ENCODE results near the gene RAB3IL1. TPM values are rescaled to one million over a fixed set of nuclear protein-coding genes. Genes with fewer than 3 reads are reported as not detected.

The RAB3IL1 gene
- total RNA-seq, 1 experiment from 2014 or later, result 3.0 TPM

Other genes starting within 250 kb of the RAB3IL1 start
- 2.6 TPM in 2 replicates for gene DAGLA, start 237.2 kb downstream of the RAB3IL1 start, total RNA-seq (2014; rRNA removed; shearing (Covaris generic))
- 1.4 and 3.1 TPM in 2 replicates for gene MYRF, start 164.9 kb downstream of the RAB3IL1 start, total RNA-seq (2014; rRNA removed; shearing (Covaris generic))
- 70.2 and 74.5 TPM in 2 replicates for gene TMEM258, start 125.0 kb downstream of the RAB3IL1 start, total RNA-seq (2014; rRNA removed; shearing (Covaris generic))
- gene FEN1, start 124.7 kb downstream of the RAB3IL1 start, total RNA-seq (2014; rRNA removed; shearing (Covaris generic)), result 181 and 185 TPM in 2 replicates
- 46.7 and 61.5 TPM in 2 replicates for gene FADS1, start 100.6 kb downstream of the RAB3IL1 start, total RNA-seq (2014; rRNA removed; shearing (Covaris generic))
- 2.8 and 8.5 TPM in 2 replicates for gene FADS2, start 89.3 kb downstream of the RAB3IL1 start, total RNA-seq (2014; rRNA removed; shearing (Covaris generic))
- 139 and 161 TPM in 2 replicates for gene FADS3, start 26.0 kb downstream of the RAB3IL1 start, total RNA-seq (2014; rRNA removed; shearing (Covaris generic))
- gene BEST1, start 32.8 kb upstream of the RAB3IL1 start, total RNA-seq (2014; rRNA removed; shearing (Covaris generic)), result 0.74 TPM in 1 of 2 replicates, not detected in the other
- 603 and 707 TPM in 2 replicates for gene FTH1, start 50.1 kb upstream of the RAB3IL1 start, total RNA-seq (2014; rRNA removed; shearing (Covaris generic))
- 52.9 and 102 TPM in 2 replicates for gene INCENP, start 206.4 kb upstream of the RAB3IL1 start, total RNA-seq (2014; rRNA removed; shearing (Covaris generic))

Data from SJSA1 (cell line).